ENCODE results near the gene CSNK1G2.

CSNK1G2 gene

GRCh38 chr19:1944916-1945561 is 4.1 kb downstream of the CSNK1G2 start:
- peaks cover 39 to 41% of the 10 kb centered on the region in 2 experiments for H3K4me1 ChIP-seq (ENCODE audit: control insufficient read depth in 1 of 2, insufficient read depth in 1 of 2, low read depth in 1 of 2, low read length in 1 of 2)
- H3K27ac ChIP-seq = peak overlapping the region; percentile 100
- H3K27me3 ChIP-seq = no peaks in the 10 kb centered on the region
- peaks cover 8% of the 10 kb centered on the region for H3K36me3 ChIP-seq
- H3K9me3 ChIP-seq = no peaks in the 10 kb centered on the region
- TF ChIP-seq, protein P1, sequence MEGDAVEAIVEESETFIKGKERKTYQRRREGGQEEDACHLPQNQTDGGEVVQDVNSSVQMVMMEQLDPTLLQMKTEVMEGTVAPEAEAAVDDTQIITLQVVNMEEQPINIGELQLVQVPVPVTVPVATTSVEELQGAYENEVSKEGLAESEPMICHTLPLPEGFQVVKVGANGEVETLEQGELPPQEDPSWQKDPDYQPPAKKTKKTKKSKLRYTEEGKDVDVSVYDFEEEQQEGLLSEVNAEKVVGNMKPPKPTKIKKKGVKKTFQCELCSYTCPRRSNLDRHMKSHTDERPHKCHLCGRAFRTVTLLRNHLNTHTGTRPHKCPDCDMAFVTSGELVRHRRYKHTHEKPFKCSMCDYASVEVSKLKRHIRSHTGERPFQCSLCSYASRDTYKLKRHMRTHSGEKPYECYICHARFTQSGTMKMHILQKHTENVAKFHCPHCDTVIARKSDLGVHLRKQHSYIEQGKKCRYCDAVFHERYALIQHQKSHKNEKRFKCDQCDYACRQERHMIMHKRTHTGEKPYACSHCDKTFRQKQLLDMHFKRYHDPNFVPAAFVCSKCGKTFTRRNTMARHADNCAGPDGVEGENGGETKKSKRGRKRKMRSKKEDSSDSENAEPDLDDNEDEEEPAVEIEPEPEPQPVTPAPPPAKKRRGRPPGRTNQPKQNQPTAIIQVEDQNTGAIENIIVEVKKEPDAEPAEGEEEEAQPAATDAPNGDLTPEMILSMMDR (IDR thresholded peaks at IDR 0.05) = no peak
- H3K4me3 ChIP-seq (ENCODE audit: low read depth in 1 of 2, low read length in 1 of 2) = peak overlapping the region in 1 of 2 experiments; percentile 72

GRCh38 chr19:1945899-1946298 is 4.9 kb downstream of the CSNK1G2 start:
- H3K27me3 ChIP-seq = no peaks in the 10 kb centered on the region
- H3K36me3 ChIP-seq = peaks cover 14% of the 10 kb centered on the region
- H3K4me3 ChIP-seq (ENCODE audit: low read depth in 1 of 2, low read length in 1 of 2) = no peak overlapping the region
- TF ChIP-seq, protein P1 (IDR thresholded peaks at IDR 0.05) = peak; percentile 59
- H3K27ac ChIP-seq = no peak overlapping the region
- H3K9me3 ChIP-seq = no peaks in the 10 kb centered on the region
- peaks cover 34 to 36% of the 10 kb centered on the region in 2 experiments for H3K4me1 ChIP-seq (ENCODE audit: control insufficient read depth in 1 of 2, insufficient read depth in 1 of 2, low read depth in 1 of 2, low read length in 1 of 2)

- H3K27me3 ChIP-seq = no peaks in the 10 kb centered on the region
- peaks cover 36 to 39% of the 10 kb centered on the region in 2 experiments for H3K4me1 ChIP-seq (ENCODE audit: control insufficient read depth in 1 of 2, insufficient read depth in 1 of 2, low read depth in 1 of 2, low read length in 1 of 2)
- TF ChIP-seq, protein P1 (IDR thresholded peaks at IDR 0.05) = no peak
- peaks cover 24% of the 10 kb centered on the region for H3K36me3 ChIP-seq
- no peaks in the 10 kb centered on the region for H3K9me3 ChIP-seq
- H3K27ac ChIP-seq = no peak overlapping the region
- no peak overlapping the region for H3K4me3 ChIP-seq (ENCODE audit: low read depth in 1 of 2, low read length in 1 of 2)
These were observed 6.8 kb downstream of the CSNK1G2 start for GRCh38 chr19:1947651-1948209.

GRCh38 chr19:1949304-1950101 is 8.5 kb downstream of the CSNK1G2 start:
- H3K4me3 ChIP-seq (ENCODE audit: low read depth in 1 of 2, low read length in 1 of 2) = no peak overlapping the region
- TF ChIP-seq, protein P1 (IDR thresholded peaks at IDR 0.05) = no peak
- H3K27ac ChIP-seq = peak overlapping the region; percentile 70
- H3K36me3 ChIP-seq = peaks cover 42% of the 10 kb centered on the region
- H3K4me1 ChIP-seq (ENCODE audit: control insufficient read depth in 1 of 2, insufficient read depth in 1 of 2, low read depth in 1 of 2, low read length in 1 of 2) = peaks cover 19 to 21% of the 10 kb centered on the region in 2 experiments
- no peaks in the 10 kb centered on the region for H3K27me3 ChIP-seq
- H3K9me3 ChIP-seq = no peaks in the 10 kb centered on the region

DNA sequence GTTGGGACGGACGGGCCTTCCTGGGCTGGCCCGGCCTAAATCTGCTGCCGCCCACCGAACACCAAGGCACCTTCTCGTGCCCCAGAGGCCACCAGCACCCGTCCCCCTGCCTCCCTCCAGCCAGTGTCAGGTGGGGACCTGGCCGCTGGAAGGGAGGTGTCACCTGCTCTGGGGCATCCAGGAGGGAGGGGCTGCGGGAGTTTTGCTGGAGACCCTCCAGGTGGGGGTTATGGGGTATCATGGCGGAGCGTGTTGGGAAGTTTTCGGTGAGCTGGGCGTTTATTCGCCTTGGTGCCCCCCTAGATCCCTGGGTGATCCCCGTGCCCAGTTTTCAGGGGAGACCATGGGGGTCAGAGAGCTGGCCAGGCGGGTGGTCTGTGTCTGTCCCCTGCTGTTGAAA is 9.7 kb downstream of the CSNK1G2 start:
- H3K9me3 ChIP-seq = no peaks in the 10 kb centered on the region
- H3K4me3 ChIP-seq (ENCODE audit: low read depth in 1 of 2, low read length in 1 of 2) = no peak overlapping the region
- peaks cover 54% of the 10 kb centered on the region for H3K36me3 ChIP-seq
- no peaks in the 10 kb centered on the region for H3K27me3 ChIP-seq
- no peak overlapping the region for H3K27ac ChIP-seq
- H3K4me1 ChIP-seq (ENCODE audit: control insufficient read depth in 1 of 2, insufficient read depth in 1 of 2, low read depth in 1 of 2, low read length in 1 of 2) = peaks cover 13 to 15% of the 10 kb centered on the region in 2 experiments
- TF ChIP-seq, protein P1 (IDR thresholded peaks at IDR 0.05) = no peak

All from neutrophil (primary cell).